Nephron (organoid): ENCODE results near the gene DHDH.
A peak's percentile ranks its signal among the peaks of the same experiment; 100 is the strongest.

Experiments
- H3K27ac Mint-ChIP-seq, 3 experiments: 2 replicates each; pipeline ENCODE4 v1.8.0; 2020; ENCODE audit warnings: mixed read lengths in 3 of 3, mild to moderate bottlenecking in 2 of 3, moderate library complexity in 1 of 3
- H3K27me3 Mint-ChIP-seq: 2 replicates; pipeline ENCODE4 v1.8.0; 2021; ENCODE audit warnings: low read depth, mild to moderate bottlenecking, moderate library complexity, mixed read lengths
- H3K36me3 Mint-ChIP-seq: 2 replicates; pipeline ENCODE4 v1.8.0; 2020; ENCODE audit warnings: low read depth, mixed read lengths
- H3K4me1 Mint-ChIP-seq: 2 replicates; pipeline ENCODE4 v1.8.0; 2020; ENCODE audit warnings: mixed read lengths
- H3K4me3 Mint-ChIP-seq, 3 experiments: 2 replicates each; pipeline ENCODE4 v1.8.0; 2020; ENCODE audit warnings: mild to moderate bottlenecking in 3 of 3, mixed read lengths in 3 of 3, moderate library complexity in 2 of 3
- H3K9me3 Mint-ChIP-seq: 2 replicates; pipeline ENCODE4 v1.8.0; 2020; ENCODE audit warnings: mixed read lengths
- TF ChIP-seq, protein P1 (sequence below), 3 experiments: fragments of 200-600 bp; sonication (generic); IDR thresholded peaks; one replicate each; pipeline ENCODE4 v1.5.0; 2021; ENCODE audit warnings: antibody characterized with exemption in 3 of 3; ENCODE audit not compliant: unreplicated experiment in 3 of 3

DHDH gene

GRCh38 chr19:48970139-48970766 is 36.8 kb downstream of the DHDH start:
- no peak overlapping the region for H3K27ac Mint-ChIP-seq
- peaks cover 13% of the 10 kb centered on the region for H3K4me1 Mint-ChIP-seq
- TF ChIP-seq, protein P1, sequence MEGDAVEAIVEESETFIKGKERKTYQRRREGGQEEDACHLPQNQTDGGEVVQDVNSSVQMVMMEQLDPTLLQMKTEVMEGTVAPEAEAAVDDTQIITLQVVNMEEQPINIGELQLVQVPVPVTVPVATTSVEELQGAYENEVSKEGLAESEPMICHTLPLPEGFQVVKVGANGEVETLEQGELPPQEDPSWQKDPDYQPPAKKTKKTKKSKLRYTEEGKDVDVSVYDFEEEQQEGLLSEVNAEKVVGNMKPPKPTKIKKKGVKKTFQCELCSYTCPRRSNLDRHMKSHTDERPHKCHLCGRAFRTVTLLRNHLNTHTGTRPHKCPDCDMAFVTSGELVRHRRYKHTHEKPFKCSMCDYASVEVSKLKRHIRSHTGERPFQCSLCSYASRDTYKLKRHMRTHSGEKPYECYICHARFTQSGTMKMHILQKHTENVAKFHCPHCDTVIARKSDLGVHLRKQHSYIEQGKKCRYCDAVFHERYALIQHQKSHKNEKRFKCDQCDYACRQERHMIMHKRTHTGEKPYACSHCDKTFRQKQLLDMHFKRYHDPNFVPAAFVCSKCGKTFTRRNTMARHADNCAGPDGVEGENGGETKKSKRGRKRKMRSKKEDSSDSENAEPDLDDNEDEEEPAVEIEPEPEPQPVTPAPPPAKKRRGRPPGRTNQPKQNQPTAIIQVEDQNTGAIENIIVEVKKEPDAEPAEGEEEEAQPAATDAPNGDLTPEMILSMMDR (IDR thresholded peaks at IDR 0.05; ENCODE audit: unreplicated experiment in 3 of 3) = no peak
- H3K9me3 Mint-ChIP-seq = no peaks in the 10 kb centered on the region
- no peaks in the 10 kb centered on the region for H3K27me3 Mint-ChIP-seq
- peak overlapping the region in 1 of 3 experiments; percentile 51 for H3K4me3 Mint-ChIP-seq
- peaks cover 43% of the 10 kb centered on the region for H3K36me3 Mint-ChIP-seq

DNA sequence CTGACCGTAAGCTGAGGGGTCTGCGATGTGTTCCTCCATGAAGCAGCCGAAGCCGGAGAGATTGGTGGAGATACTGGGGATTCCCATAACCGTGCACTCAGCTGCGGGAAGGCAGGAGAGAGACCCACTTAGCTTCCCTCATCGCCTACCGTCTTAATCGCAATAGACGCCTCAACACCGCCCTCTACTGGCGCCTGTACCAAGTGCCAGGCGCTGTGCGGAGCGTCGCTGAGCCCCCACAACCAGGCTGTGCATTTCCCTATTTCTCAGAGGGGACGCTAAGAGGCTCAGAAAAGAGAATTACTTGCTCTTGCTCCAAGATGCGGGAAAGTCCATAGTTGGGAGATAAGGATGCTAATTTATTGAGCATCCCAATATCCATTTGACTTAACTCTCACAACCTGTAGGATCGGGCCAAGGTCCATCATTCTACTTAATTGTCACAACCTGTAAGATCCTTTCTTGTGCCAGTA is 37.5 kb downstream of the DHDH start:
- TF ChIP-seq, protein P1 (IDR thresholded peaks at IDR 0.05; ENCODE audit: unreplicated experiment in 3 of 3) = peak; percentile 83 to 90 (median 90)
- no peaks in the 10 kb centered on the region for H3K9me3 Mint-ChIP-seq
- peaks cover 13% of the 10 kb centered on the region for H3K4me1 Mint-ChIP-seq
- no peak overlapping the region for H3K27ac Mint-ChIP-seq
- H3K27me3 Mint-ChIP-seq = no peaks in the 10 kb centered on the region
- H3K4me3 Mint-ChIP-seq = peak overlapping the region in 2 of 3 experiments; percentile 10 to 22
- peaks cover 41% of the 10 kb centered on the region for H3K36me3 Mint-ChIP-seq

- Mint-ChIP-seq H3K27me3 (no peaks in the 10 kb centered on the region), H3K36me3 (peaks cover 24% of the 10 kb centered on the region), H3K4me3 (no peak overlapping the region), H3K9me3 (no peaks in the 10 kb centered on the region), H3K4me1 (peaks cover 9% of the 10 kb centered on the region), H3K27ac (no peak overlapping the region)
- TF ChIP-seq, protein P1 (IDR thresholded peaks at IDR 0.05; ENCODE audit: unreplicated experiment in 3 of 3) = peak in 2 of 3 experiments; percentile 10 to 16
Observed at GRCh38 chr19:48975947-48976847, 42.7 kb downstream of the DHDH start.

DNA sequence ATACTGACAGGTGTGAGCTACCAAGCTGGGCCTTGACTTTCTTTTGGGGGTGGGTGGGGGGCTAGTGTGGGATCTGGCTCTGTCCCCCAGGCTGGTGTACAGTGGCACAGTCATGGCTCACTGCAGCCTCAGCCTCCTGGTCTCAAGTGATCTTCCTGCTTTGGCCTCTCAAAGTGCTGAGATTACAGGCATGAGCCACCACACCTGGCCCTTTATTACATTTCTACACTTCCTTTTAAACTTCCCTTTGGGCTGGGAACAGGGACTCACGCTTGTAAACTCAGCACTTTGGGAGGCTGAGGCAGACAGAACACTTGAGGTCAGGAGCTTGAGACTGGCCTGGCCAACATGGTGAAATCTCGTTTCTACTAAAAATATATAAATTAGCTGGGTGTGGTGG is 43.6 kb downstream of the DHDH start:
- Mint-ChIP-seq H3K9me3 (no peaks in the 10 kb centered on the region), H3K27me3 (no peaks in the 10 kb centered on the region), H3K4me3 (no peak overlapping the region), H3K36me3 (peaks cover 32% of the 10 kb centered on the region), H3K4me1 (peaks cover 9% of the 10 kb centered on the region), H3K27ac (no peak overlapping the region)
- TF ChIP-seq, protein P1 (IDR thresholded peaks at IDR 0.05; ENCODE audit: unreplicated experiment in 3 of 3) = no peak

- no peak overlapping the region for H3K27ac Mint-ChIP-seq
- TF ChIP-seq, protein P1 (IDR thresholded peaks at IDR 0.05; ENCODE audit: unreplicated experiment in 3 of 3) = no peak
- H3K9me3 Mint-ChIP-seq = no peaks in the 10 kb centered on the region
- H3K4me3 Mint-ChIP-seq = no peak overlapping the region
- peaks cover 9% of the 10 kb centered on the region for H3K4me1 Mint-ChIP-seq
- peaks cover 50% of the 10 kb centered on the region for H3K36me3 Mint-ChIP-seq
- H3K27me3 Mint-ChIP-seq = no peaks in the 10 kb centered on the region
Observed at GRCh38 chr19:48982280-48982679, 48.8 kb downstream of the DHDH start.
